RCC 7860 (cell line): ENCODE data around the gene ELMO3.

Source experiments
- DNase-seq: peaks from one replicate; pipeline ENCODE4 v3.0.0-alpha.2; 2015; ENCODE audit warnings: low spot score
- FAIRE-seq: peaks from 2 replicates; lab custom pipeline; 2012; peaks lifted over from hg19 to GRCh38; lab: Jason Lieb, UNC

Gene ELMO3

DNA sequence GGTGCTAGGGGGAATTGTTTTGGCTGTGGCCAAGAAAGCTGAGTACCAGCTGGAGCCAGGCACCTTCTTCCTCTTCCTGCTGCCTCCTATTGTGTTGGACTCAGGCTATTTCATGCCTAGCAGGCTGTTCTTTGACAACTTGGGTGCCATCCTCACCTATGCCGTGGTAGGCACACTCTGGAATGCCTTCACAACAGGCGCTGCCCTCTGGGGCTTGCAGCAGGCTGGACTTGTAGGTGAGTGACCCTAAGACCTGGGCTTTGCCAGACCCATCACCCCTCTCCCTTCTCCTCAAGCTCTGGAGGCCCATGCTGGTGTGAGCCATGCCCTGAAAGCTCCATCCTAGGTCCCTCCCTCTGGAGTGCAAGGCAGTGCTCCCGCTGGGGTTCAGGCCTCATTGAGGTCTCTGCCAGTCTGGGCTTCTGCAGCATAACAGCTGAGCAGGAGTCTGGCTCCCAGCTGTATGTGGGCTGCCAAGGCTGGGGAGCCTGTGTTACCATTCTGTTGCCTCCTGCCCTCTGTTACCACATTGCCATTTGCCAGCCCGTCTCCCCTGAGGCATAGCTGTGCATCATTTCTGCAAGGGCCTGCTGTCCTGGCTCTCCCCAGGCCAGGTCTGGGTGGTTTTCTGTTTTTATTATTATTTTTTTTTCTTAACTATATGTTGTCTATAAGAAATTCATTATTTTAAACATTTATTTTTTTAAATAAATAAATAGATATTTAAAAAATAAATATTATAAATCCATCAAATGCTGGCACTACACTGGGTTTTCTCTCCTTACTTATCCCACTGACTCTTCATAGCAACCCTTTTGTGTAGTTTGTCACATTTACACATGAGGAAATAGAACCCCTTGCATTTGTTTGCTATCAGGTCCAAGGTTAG is 53.9 kb downstream of the ELMO3 start:
- FAIRE-seq (no peak), DNase-seq (no peak)
